ENCODE measurements around the gene EMILIN1.

The EMILIN1 gene

DNA sequence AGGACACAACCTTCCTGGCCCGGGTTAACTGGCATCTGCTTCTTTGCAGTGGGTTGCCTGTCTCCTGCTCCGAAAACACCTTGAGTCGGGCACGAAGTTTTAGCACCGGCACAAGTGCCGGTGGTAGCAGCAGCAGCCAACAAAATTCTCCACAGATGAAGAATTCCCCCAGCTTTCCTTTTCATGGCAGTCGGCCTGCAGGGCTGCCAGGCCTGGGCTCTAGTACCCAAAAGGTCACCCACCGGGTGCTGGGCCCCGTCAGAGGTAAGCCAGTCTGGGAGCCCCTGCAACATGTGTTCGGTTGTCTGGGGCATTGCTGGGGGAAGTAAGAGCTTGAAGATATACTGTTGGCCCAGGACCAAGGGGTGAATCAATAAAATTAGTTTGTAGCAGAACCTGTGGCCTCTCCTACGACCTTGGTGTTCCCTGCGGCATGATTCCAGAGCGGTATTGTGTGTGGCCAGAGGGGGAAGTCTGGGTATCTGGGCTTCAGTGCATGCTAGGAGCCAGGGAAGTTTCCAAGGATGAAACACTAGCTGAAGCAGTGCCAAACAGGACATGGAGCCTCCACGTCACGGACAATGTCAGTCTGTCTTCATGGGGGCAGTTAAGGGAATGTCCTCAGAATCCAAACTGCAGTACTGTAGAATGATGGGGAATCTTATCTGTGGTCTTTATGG lies 19.1 kb upstream of the EMILIN1 start:
- Histone ChIP-seq H3K4me3 (ENCODE audit: insufficient read depth in 1 of 2, low read depth in 1 of 2, low read length in 2 of 2) (no peak overlapping the region), H3K9ac (ENCODE audit: low read length) (no peak overlapping the region), H3K36me3 (ENCODE audit: control insufficient read depth in 1 of 2, insufficient read depth in 2 of 2, low read depth in 1 of 2, low read length in 2 of 2) (peaks cover 42 to 70% of the 10 kb centered on the region in 2 experiments), H2BK15ac (ENCODE audit: low read depth, poor library complexity, severe bottlenecking) (no peak overlapping the region), H3K4me2 (ENCODE audit: low read length, poor library complexity, severe bottlenecking) (no peak overlapping the region), H2BK120ac (ENCODE audit: low read depth, low read length) (no peak overlapping the region), H2BK5ac (ENCODE audit: low read depth, low read length, poor library complexity, severe bottlenecking) (no peak overlapping the region), H3K4ac (ENCODE audit: low read depth in 1 of 2, low read length in 2 of 2) (no peak overlapping the region), H3K14ac (ENCODE audit: low read length in 2 of 2) (no peak overlapping the region), H2AK5ac (ENCODE audit: low read length, severe bottlenecking) (no peak overlapping the region), H4K91ac (ENCODE audit: low read length) (no peak overlapping the region), H3K9me3 (ENCODE audit: control insufficient read depth, low read length) (no peaks in the 10 kb centered on the region), H4K8ac (ENCODE audit: low read length) (no peak overlapping the region), H3K4me1 (ENCODE audit: control insufficient read depth, insufficient read depth, low read depth, low read length) (no peaks in the 10 kb centered on the region), H2AFZ (ENCODE audit: low read depth, low read length) (no peak overlapping the region), H3K23ac (ENCODE audit: low read length in 2 of 2) (no peak overlapping the region), H3K18ac (ENCODE audit: low read depth in 1 of 2, low read length in 2 of 2) (no peak overlapping the region), H2BK12ac (ENCODE audit: low read length in 2 of 2) (no peak overlapping the region), H3K27me3 (ENCODE audit: control insufficient read depth in 1 of 2, insufficient read depth in 1 of 2, low read length in 2 of 2) (no peaks in the 10 kb centered on the region), H3K79me1 (replicated peaks; ENCODE audit: low read length, poor library complexity, severe bottlenecking) (peaks cover 19% of the 10 kb centered on the region), H3K27ac (ENCODE audit: low read length, poor library complexity, severe bottlenecking) (no peak overlapping the region)
- 96% methylated on average over 15 of the region's 15 CpGs for WGBS
- no peak for DNase-seq

DNA sequence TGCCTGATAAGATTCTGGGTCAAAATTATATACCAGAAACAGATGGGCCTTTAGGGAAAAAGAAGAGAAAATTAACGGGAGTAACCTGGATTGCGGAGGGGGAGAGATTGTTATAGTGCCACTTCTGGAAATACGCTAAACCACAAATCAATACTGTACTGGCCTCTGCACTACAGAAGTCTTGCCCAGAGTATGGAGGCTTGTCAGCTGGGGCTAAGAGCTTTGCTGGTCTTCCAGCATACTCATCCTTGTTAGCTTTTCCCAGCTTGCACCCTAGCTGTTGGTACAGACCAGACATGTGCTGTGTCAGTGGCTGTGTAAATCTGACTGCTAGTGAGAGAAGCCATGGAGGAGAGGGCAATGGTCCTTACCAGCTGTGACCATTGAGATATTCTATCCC lies 18.1 kb upstream of the EMILIN1 start:
- no peak overlapping the region for H3K4ac ChIP-seq (ENCODE audit: low read depth in 1 of 2, low read length in 2 of 2)
- H2BK12ac ChIP-seq (ENCODE audit: low read length in 2 of 2) = no peak overlapping the region
- 100% methylated on average over 3 of the region's 3 CpGs for WGBS
- no peak overlapping the region for H2BK120ac ChIP-seq (ENCODE audit: low read depth, low read length)
- no peak overlapping the region for H3K27ac ChIP-seq (ENCODE audit: low read length, poor library complexity, severe bottlenecking)
- no peak overlapping the region for H3K4me3 ChIP-seq (ENCODE audit: insufficient read depth in 1 of 2, low read depth in 1 of 2, low read length in 2 of 2)
- no peak overlapping the region for H3K14ac ChIP-seq (ENCODE audit: low read length in 2 of 2)
- no peak overlapping the region for H2BK5ac ChIP-seq (ENCODE audit: low read depth, low read length, poor library complexity, severe bottlenecking)
- no peaks in the 10 kb centered on the region for H3K27me3 ChIP-seq (ENCODE audit: control insufficient read depth in 1 of 2, insufficient read depth in 1 of 2, low read length in 2 of 2)
- no peak overlapping the region for H3K18ac ChIP-seq (ENCODE audit: low read depth in 1 of 2, low read length in 2 of 2)
- H3K9ac ChIP-seq (ENCODE audit: low read length) = no peak overlapping the region
- H2AFZ ChIP-seq (ENCODE audit: low read depth, low read length) = no peak overlapping the region
- H3K23ac ChIP-seq (ENCODE audit: low read length in 2 of 2) = no peak overlapping the region
- H3K36me3 ChIP-seq (ENCODE audit: control insufficient read depth in 1 of 2, insufficient read depth in 2 of 2, low read depth in 1 of 2, low read length in 2 of 2) = peaks cover 39 to 65% of the 10 kb centered on the region in 2 experiments
- H3K9me3 ChIP-seq (ENCODE audit: control insufficient read depth, low read length) = no peaks in the 10 kb centered on the region
- H4K8ac ChIP-seq (ENCODE audit: low read length) = no peak overlapping the region
- no peak overlapping the region for H4K91ac ChIP-seq (ENCODE audit: low read length)
- H3K4me2 ChIP-seq (ENCODE audit: low read length, poor library complexity, severe bottlenecking) = no peak overlapping the region
- H2AK5ac ChIP-seq (ENCODE audit: low read length, severe bottlenecking) = no peak overlapping the region
- H2BK15ac ChIP-seq (ENCODE audit: low read depth, poor library complexity, severe bottlenecking) = no peak overlapping the region
- no peaks in the 10 kb centered on the region for H3K4me1 ChIP-seq (ENCODE audit: control insufficient read depth, insufficient read depth, low read depth, low read length)
- DNase-seq = no peak
- H3K79me1 ChIP-seq (replicated peaks; ENCODE audit: low read length, poor library complexity, severe bottlenecking) = peaks cover 18% of the 10 kb centered on the region

GRCh38 chr2:27065128-27065527 lies 13.3 kb upstream of the EMILIN1 start:
- no peak overlapping the region for H2AK5ac ChIP-seq (ENCODE audit: low read length, severe bottlenecking)
- no peak overlapping the region for H2AFZ ChIP-seq (ENCODE audit: low read depth, low read length)
- no peak overlapping the region for H3K18ac ChIP-seq (ENCODE audit: low read depth in 1 of 2, low read length in 2 of 2)
- H3K14ac ChIP-seq (ENCODE audit: low read length in 2 of 2) = no peak overlapping the region
- H3K27ac ChIP-seq (ENCODE audit: low read length, poor library complexity, severe bottlenecking) = no peak overlapping the region
- no peak overlapping the region for H4K91ac ChIP-seq (ENCODE audit: low read length)
- peaks cover 24% of the 10 kb centered on the region for H3K79me1 ChIP-seq (replicated peaks; ENCODE audit: low read length, poor library complexity, severe bottlenecking)
- H4K8ac ChIP-seq (ENCODE audit: low read length) = no peak overlapping the region
- no peak overlapping the region for H2BK120ac ChIP-seq (ENCODE audit: low read depth, low read length)
- no peak for DNase-seq
- no peak overlapping the region for H2BK12ac ChIP-seq (ENCODE audit: low read length in 2 of 2)
- no peak overlapping the region for H3K4ac ChIP-seq (ENCODE audit: low read depth in 1 of 2, low read length in 2 of 2)
- no peak overlapping the region for H3K4me3 ChIP-seq (ENCODE audit: insufficient read depth in 1 of 2, low read depth in 1 of 2, low read length in 2 of 2)
- no peak overlapping the region for H2BK15ac ChIP-seq (ENCODE audit: low read depth, poor library complexity, severe bottlenecking)
- H3K27me3 ChIP-seq (ENCODE audit: control insufficient read depth in 1 of 2, insufficient read depth in 1 of 2, low read length in 2 of 2) = no peaks in the 10 kb centered on the region
- H3K4me1 ChIP-seq (ENCODE audit: control insufficient read depth, insufficient read depth, low read depth, low read length) = peaks cover 16% of the 10 kb centered on the region
- H3K23ac ChIP-seq (ENCODE audit: low read length in 2 of 2) = no peak overlapping the region
- no peak overlapping the region for H3K4me2 ChIP-seq (ENCODE audit: low read length, poor library complexity, severe bottlenecking)
- H3K9ac ChIP-seq (ENCODE audit: low read length) = no peak overlapping the region
- H3K36me3 ChIP-seq (ENCODE audit: control insufficient read depth in 1 of 2, insufficient read depth in 2 of 2, low read depth in 1 of 2, low read length in 2 of 2) = peaks cover 44 to 66% of the 10 kb centered on the region in 2 experiments
- 100% methylated on average over 3 of the region's 3 CpGs for WGBS
- H3K9me3 ChIP-seq (ENCODE audit: control insufficient read depth, low read length) = no peaks in the 10 kb centered on the region
- no peak overlapping the region for H2BK5ac ChIP-seq (ENCODE audit: low read depth, low read length, poor library complexity, severe bottlenecking)

DNA sequence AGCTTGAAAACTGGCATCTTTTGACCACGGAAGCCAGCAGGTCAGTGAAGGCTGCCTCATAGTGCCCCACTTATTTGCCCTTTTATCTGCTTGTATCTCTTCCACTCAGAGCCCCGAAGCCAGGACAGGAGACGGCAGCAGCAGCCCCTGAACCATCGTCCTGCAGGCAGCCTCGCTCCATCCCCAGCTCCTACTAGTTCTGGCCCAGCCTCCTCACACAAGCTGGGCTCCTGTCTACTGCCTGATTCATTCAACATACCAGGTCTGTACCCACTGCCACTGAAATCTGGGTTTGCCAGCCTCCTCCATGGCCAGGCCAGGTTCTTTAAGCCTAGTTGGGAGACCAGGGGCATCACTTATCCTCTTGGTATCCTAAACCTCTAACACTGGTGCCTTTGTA lies 11.0 kb upstream of the EMILIN1 start:
- Histone ChIP-seq H3K4me3 (ENCODE audit: insufficient read depth in 1 of 2, low read depth in 1 of 2, low read length in 2 of 2) (no peak overlapping the region), H3K4me2 (ENCODE audit: low read length, poor library complexity, severe bottlenecking) (no peak overlapping the region), H3K27ac (ENCODE audit: low read length, poor library complexity, severe bottlenecking) (no peak overlapping the region), H2BK5ac (ENCODE audit: low read depth, low read length, poor library complexity, severe bottlenecking) (no peak overlapping the region), H2BK120ac (ENCODE audit: low read depth, low read length) (no peak overlapping the region), H3K79me1 (replicated peaks; ENCODE audit: low read length, poor library complexity, severe bottlenecking) (peaks cover 24% of the 10 kb centered on the region), H3K9ac (ENCODE audit: low read length) (no peak overlapping the region), H3K23ac (ENCODE audit: low read length in 2 of 2) (no peak overlapping the region), H3K4me1 (ENCODE audit: control insufficient read depth, insufficient read depth, low read depth, low read length) (peaks cover 22% of the 10 kb centered on the region), H3K27me3 (ENCODE audit: control insufficient read depth in 1 of 2, insufficient read depth in 1 of 2, low read length in 2 of 2) (no peaks in the 10 kb centered on the region), H4K8ac (ENCODE audit: low read length) (no peak overlapping the region), H4K91ac (ENCODE audit: low read length) (no peak overlapping the region), H3K36me3 (ENCODE audit: control insufficient read depth in 1 of 2, insufficient read depth in 2 of 2, low read depth in 1 of 2, low read length in 2 of 2) (peaks cover 40 to 61% of the 10 kb centered on the region in 2 experiments), H2BK15ac (ENCODE audit: low read depth, poor library complexity, severe bottlenecking) (no peak overlapping the region), H2AFZ (ENCODE audit: low read depth, low read length) (no peak overlapping the region), H3K4ac (ENCODE audit: low read depth in 1 of 2, low read length in 2 of 2) (no peak overlapping the region), H2AK5ac (ENCODE audit: low read length, severe bottlenecking) (no peak overlapping the region), H3K14ac (ENCODE audit: low read length in 2 of 2) (no peak overlapping the region), H2BK12ac (ENCODE audit: low read length in 2 of 2) (no peak overlapping the region), H3K18ac (ENCODE audit: low read depth in 1 of 2, low read length in 2 of 2) (no peak overlapping the region), H3K9me3 (ENCODE audit: control insufficient read depth, low read length) (no peaks in the 10 kb centered on the region)
- no peak for DNase-seq
- WGBS = 100% methylated on average over 5 of the region's 5 CpGs

Data from mesenchymal stem cell (in vitro differentiated cells and primary cell).